Stomach (tissue), 4 donors: ENCODE measurements around the gene IQSEC1.

Source experiments
- EP300 ChIP-seq: sonication (generic); formaldehyde crosslinking; IDR thresholded peaks from one replicate; pipeline ENCODE4 v1.6.1; 2017; ENCODE audit warnings: antibody characterized with exemption
- TF ChIP-seq, protein P1 (sequence below), 7 experiments: fragments of 450-650 bp in 4 of 7; fragments of 200-600 bp in 3 of 7; sonication (generic) in 3 of 7; IDR thresholded peaks; one replicate each; pipeline ENCODE4 v1.5.1; 2016 to 2019; ENCODE audit warnings: antibody characterized with exemption in 7 of 7, control low read depth in 2 of 7, mild to moderate bottlenecking in 1 of 7

DNA sequence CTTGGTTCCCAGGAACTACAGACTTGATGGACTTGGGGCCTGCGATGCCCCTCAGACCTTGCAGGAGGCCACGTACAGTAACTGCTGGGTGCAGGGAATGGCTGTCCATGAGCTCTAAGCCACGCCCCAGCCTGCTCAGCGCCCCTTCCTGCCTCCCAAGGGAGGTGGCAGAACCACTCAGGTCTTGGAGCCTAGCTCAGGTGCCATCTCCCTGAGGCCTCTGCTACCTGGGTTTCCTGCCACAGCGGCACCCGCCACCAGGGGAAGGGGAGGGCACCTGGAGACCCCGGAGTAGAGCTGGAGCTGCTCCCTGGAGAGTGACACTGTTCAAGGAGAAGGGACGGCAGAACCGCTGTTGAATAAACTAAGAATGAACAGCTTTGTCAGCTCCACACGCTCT, 154.0 kb downstream of the IQSEC1 start:
- TF ChIP-seq EP300: no peak
- TF ChIP-seq, protein P1, sequence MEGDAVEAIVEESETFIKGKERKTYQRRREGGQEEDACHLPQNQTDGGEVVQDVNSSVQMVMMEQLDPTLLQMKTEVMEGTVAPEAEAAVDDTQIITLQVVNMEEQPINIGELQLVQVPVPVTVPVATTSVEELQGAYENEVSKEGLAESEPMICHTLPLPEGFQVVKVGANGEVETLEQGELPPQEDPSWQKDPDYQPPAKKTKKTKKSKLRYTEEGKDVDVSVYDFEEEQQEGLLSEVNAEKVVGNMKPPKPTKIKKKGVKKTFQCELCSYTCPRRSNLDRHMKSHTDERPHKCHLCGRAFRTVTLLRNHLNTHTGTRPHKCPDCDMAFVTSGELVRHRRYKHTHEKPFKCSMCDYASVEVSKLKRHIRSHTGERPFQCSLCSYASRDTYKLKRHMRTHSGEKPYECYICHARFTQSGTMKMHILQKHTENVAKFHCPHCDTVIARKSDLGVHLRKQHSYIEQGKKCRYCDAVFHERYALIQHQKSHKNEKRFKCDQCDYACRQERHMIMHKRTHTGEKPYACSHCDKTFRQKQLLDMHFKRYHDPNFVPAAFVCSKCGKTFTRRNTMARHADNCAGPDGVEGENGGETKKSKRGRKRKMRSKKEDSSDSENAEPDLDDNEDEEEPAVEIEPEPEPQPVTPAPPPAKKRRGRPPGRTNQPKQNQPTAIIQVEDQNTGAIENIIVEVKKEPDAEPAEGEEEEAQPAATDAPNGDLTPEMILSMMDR (IDR thresholded peaks at IDR 0.05): no peak
